H1 (cell line): Measurements from ENCODE around the gene PGAM1. TPM values are rescaled to one million over a fixed set of nuclear protein-coding genes. Genes with fewer than 3 reads are reported as not detected.

Experiments used
- CTCF ChIA-PET: fragments of 300-600 bp; sonication (Branson Sonifier 250); formaldehyde crosslinking; loops from one replicate; lab custom pipeline; 2021; ENCODE audit not compliant: partially characterized antibody; lab: Charles Lee
- POLR2A ChIA-PET: fragments of 300-600 bp; sonication (Branson Sonifier 250); formaldehyde crosslinking; loops from one replicate; lab custom pipeline; 2021; ENCODE audit warnings: inconsistent platforms; ENCODE audit not compliant: partially characterized antibody; lab: Charles Lee
- DNase-seq, 2 experiments: peaks; one replicate each; pipeline versions ENCODE4 v3.0.0 to v3.0.0-alpha.2; 2010 to 2022; ENCODE audit warnings: low spot score in 2 of 2, low read depth in 1 of 2, mixed read lengths in 1 of 2
- FAIRE-seq: peaks from 2 replicates; lab custom pipeline; 2011; peaks lifted over from hg19 to GRCh38; lab: Jason Lieb, UNC
- H2AFZ ChIP-seq: 2 replicates; pipeline ENCODE4 v1.8.1; 2012; ENCODE audit warnings: low read length, inconsistent platforms
- H2AK5ac ChIP-seq: 2 replicates; pipeline ENCODE4 v1.6.1; 2013; ENCODE audit warnings: low read depth, low read length
- H2BK120ac ChIP-seq: replicated peaks from 2 replicates; pipeline ENCODE3; 2013; ENCODE audit warnings: low read depth, low read length, inconsistent platforms
- H2BK12ac ChIP-seq: 2 replicates; pipeline ENCODE4 v1.6.1; 2013; ENCODE audit warnings: low read depth, low read length
- H2BK15ac ChIP-seq: 2 replicates; pipeline ENCODE4 v1.6.1; 2013; ENCODE audit warnings: low read length
- H2BK20ac ChIP-seq: 2 replicates; pipeline ENCODE4 v1.6.1; 2013; ENCODE audit warnings: low read length
- H2BK5ac ChIP-seq: 2 replicates; pipeline ENCODE4 v1.6.1; 2013; ENCODE audit warnings: low read depth, low read length
- H3K14ac ChIP-seq: 2 replicates; pipeline ENCODE4 v1.6.1; 2013; ENCODE audit warnings: inconsistent platforms; ENCODE audit not compliant: insufficient read length
- H3K18ac ChIP-seq: 2 replicates; pipeline ENCODE4 v1.6.1; 2013; ENCODE audit warnings: low read length; ENCODE audit errors: extremely low read depth
- H3K23ac ChIP-seq: 2 replicates; pipeline ENCODE4 v1.6.1; 2013; ENCODE audit warnings: inconsistent platforms; ENCODE audit not compliant: insufficient read length
- H3K23me2 ChIP-seq: 2 replicates; pipeline ENCODE4 v1.6.1; 2013; ENCODE audit warnings: low read depth, low read length
- H3K27ac ChIP-seq: 2 replicates; pipeline ENCODE4 v1.6.1; 2011; ENCODE audit warnings: low read depth, low read length, inconsistent platforms
- H3K27me3 ChIP-seq, 4 experiments: replicated peaks in 1 of 4; 1 replicate in 1 of 4; 2 replicates in 3 of 4; pipeline versions ENCODE4 v1.6.1 to v1.8.1; 2011 to 2013; ENCODE audit warnings: low read length in 3 of 4, mild to moderate bottlenecking in 3 of 4, inconsistent platforms in 2 of 4, mixed read lengths in 2 of 4, moderate library complexity in 1 of 4; ENCODE audit not compliant: control insufficient read depth in 3 of 4, insufficient read depth in 3 of 4; ENCODE audit errors: extremely low read depth in 1 of 4
- H3K36me3 ChIP-seq, 4 experiments: 2 replicates each; pipeline versions ENCODE4 v1.6.1 to v1.8.1; 2011 to 2013; ENCODE audit warnings: mild to moderate bottlenecking in 4 of 4, low read length in 3 of 4, moderate library complexity in 2 of 4, control low read depth in 1 of 4, inconsistent platforms in 1 of 4; ENCODE audit not compliant: insufficient read depth in 4 of 4, control insufficient read depth in 2 of 4
- H3K4ac ChIP-seq: replicated peaks from 2 replicates; pipeline ENCODE3; 2013; ENCODE audit warnings: low read length, low read depth, mixed read lengths, inconsistent platforms; ENCODE audit not compliant: insufficient read length
- H3K4me1 ChIP-seq, 4 experiments: replicated peaks in 1 of 4; 1 replicate in 1 of 4; 2 replicates in 3 of 4; pipeline versions ENCODE4 v1.6.1 to v1.8.1; 2011 to 2013; ENCODE audit warnings: low read length in 3 of 4, inconsistent platforms in 2 of 4, mixed read lengths in 1 of 4; ENCODE audit not compliant: insufficient read depth in 4 of 4, control insufficient read depth in 3 of 4
- H3K4me2 ChIP-seq, 2 experiments: 2 replicates each; pipeline versions ENCODE4 v1.6.1 to v1.8.1; 2011 to 2013; ENCODE audit warnings: low read depth in 2 of 2, low read length in 2 of 2, control low read depth in 1 of 2, inconsistent platforms in 1 of 2, mild to moderate bottlenecking in 1 of 2; ENCODE audit not compliant: insufficient read depth in 1 of 2
- H3K4me3 ChIP-seq, 4 experiments: fragments of 200-600, 300-600 bp in 1 of 4; sonication (generic), shearing (Covaris generic), sonication (Bioruptor Twin) in 1 of 4; 2 replicates each; pipeline versions ENCODE4 v1.5.1 to v1.8.1; 2011 to 2016; ENCODE audit warnings: low read length in 4 of 4, low read depth in 3 of 4, control low read depth in 2 of 4, inconsistent platforms in 2 of 4, mild to moderate bottlenecking in 2 of 4, mixed read lengths in 1 of 4, moderate library complexity in 1 of 4; ENCODE audit not compliant: insufficient read depth in 2 of 4; ENCODE audit errors: extremely low read depth in 1 of 4
- H3K56ac ChIP-seq: replicated peaks from 2 replicates; pipeline ENCODE3; 2013; ENCODE audit warnings: low read depth, mild to moderate bottlenecking, mixed read lengths, low read length, inconsistent platforms; ENCODE audit not compliant: insufficient read length
- H3K79me1 ChIP-seq: 2 replicates; pipeline ENCODE4 v1.6.1; 2013; ENCODE audit warnings: low read depth, low read length, control low read depth
- H3K79me2 ChIP-seq, 2 experiments: 2 replicates each; pipeline versions ENCODE4 v1.6.1 to v1.8.1; 2012 to 2013; ENCODE audit warnings: low read length in 2 of 2, mild to moderate bottlenecking in 2 of 2, inconsistent platforms in 1 of 2; ENCODE audit not compliant: insufficient read depth in 2 of 2, control insufficient read depth in 1 of 2
- H3K9ac ChIP-seq, 4 experiments: replicated peaks in 1 of 4; 1 replicate in 1 of 4; 2 replicates in 3 of 4; pipeline versions ENCODE4 v1.6.1 to v1.8.1; 2011 to 2013; ENCODE audit warnings: low read depth in 3 of 4, low read length in 3 of 4, control low read depth in 2 of 4, mild to moderate bottlenecking in 2 of 4, moderate library complexity in 2 of 4, inconsistent platforms in 1 of 4; ENCODE audit errors: extremely low read depth in 1 of 4
- H3K9me3 ChIP-seq, 2 experiments: 2 replicates each; pipeline versions ENCODE4 v1.6.1 to v1.8.1; 2012 to 2013; ENCODE audit warnings: mild to moderate bottlenecking in 2 of 2, moderate library complexity in 2 of 2, control low read depth in 1 of 2, inconsistent platforms in 1 of 2, low read depth in 1 of 2, low read length in 1 of 2, mixed read lengths in 1 of 2; ENCODE audit not compliant: insufficient read depth in 2 of 2
- H4K20me1 ChIP-seq, 2 experiments: replicated peaks in 1 of 2; 2 replicates each; pipeline versions ENCODE3 to v1.8.1; 2011 to 2013; ENCODE audit warnings: inconsistent platforms in 2 of 2, low read length in 2 of 2, mild to moderate bottlenecking in 1 of 2; ENCODE audit not compliant: insufficient read depth in 2 of 2, control insufficient read depth in 1 of 2
- H4K5ac ChIP-seq: 2 replicates; pipeline ENCODE4 v1.6.1; 2013; ENCODE audit warnings: low read length, low read depth, mixed read lengths, inconsistent platforms; ENCODE audit not compliant: insufficient read length
- H4K8ac ChIP-seq: 2 replicates; pipeline ENCODE4 v1.8.0; 2013; ENCODE audit warnings: mild to moderate bottlenecking, moderate library complexity, low read length, inconsistent platforms; ENCODE audit not compliant: insufficient read depth; ENCODE audit errors: extremely low read depth
- H4K91ac ChIP-seq: replicated peaks from 2 replicates; pipeline ENCODE3; 2013; ENCODE audit warnings: low read length, mixed read lengths, inconsistent platforms; ENCODE audit not compliant: insufficient read length
- BCL11A ChIP-seq, 2 experiments: IDR thresholded peaks; one replicate each; pipeline ENCODE4 v1.6.1; 2011; ENCODE audit warnings: low read depth in 2 of 2, low read length in 2 of 2, mild to moderate bottlenecking in 2 of 2
- E2F6 ChIP-seq: IDR thresholded peaks from 2 replicates; pipeline ENCODE4 v1.6.1; 2012; ENCODE audit warnings: inconsistent platforms
- EP300 ChIP-seq, 2 experiments: IDR thresholded peaks; 1 replicate in 1 of 2; 2 replicates in 1 of 2; pipeline ENCODE4 v1.6.1; 2011 to 2012; ENCODE audit warnings: low read depth in 2 of 2, low read length in 2 of 2, mild to moderate bottlenecking in 2 of 2, borderline replicate concordance in 1 of 2, inconsistent platforms in 1 of 2, moderate library complexity in 1 of 2
- KDM4A ChIP-seq: IDR thresholded peaks from one replicate; pipeline ENCODE4 v1.7.1; 2012; ENCODE audit warnings: low read depth, mild to moderate bottlenecking, moderate library complexity, low read length, inconsistent platforms; ENCODE audit not compliant: severe bottlenecking
- KDM5A ChIP-seq: fragments of 200-600 bp; IDR thresholded peaks from 2 replicates; pipeline ENCODE4 v1.7.1; 2012; ENCODE audit warnings: mild to moderate bottlenecking, low read length, inconsistent platforms, mixed read lengths
- PHF8 ChIP-seq: fragments of 200-600 bp; sonication (generic); conservative IDR thresholded peaks from 2 replicates; pipeline ENCODE4 v1.7.1; 2012; ENCODE audit warnings: low read depth, mild to moderate bottlenecking, inconsistent platforms, low read length, moderate library complexity
- TAF7 ChIP-seq: optimal IDR thresholded peaks from 2 replicates; pipeline ENCODE3; 2011; ENCODE audit warnings: low read depth, mild to moderate bottlenecking, inconsistent platforms, low read length, moderate library complexity, borderline replicate concordance
- polyA plus RNA-seq, 7 experiments: library from polyadenylated mRNA; depleted of rRNA in 3 of 7; stranded (reverse) in 5 of 7; unstranded in 2 of 7; fragments of >200 nt in 5 of 7; fragments of 200-250 nt in 2 of 7; gene quantifications; 1 replicate in 5 of 7; 2 replicates in 1 of 7; 4 replicates in 1 of 7; pipeline versions ENCODE4 v1.2.1 to v1.2.3, GENCODE V29; 2011 to 2013; ENCODE audit warnings: missing spikeins in 2 of 7, mixed read lengths in 2 of 7
- total RNA-seq: library from RNA; stranded (reverse); fragmentation: NEBNext Ultra II Directional; extraction: Animal tissue kit (Norgen Biotek cat#: 25700); gene quantifications from 2 replicates; pipeline ENCODE4 v1.2.1, GENCODE V29; 2021

Gene PGAM1
- total and polyA plus RNA-seq, 2 of the 8 experiments (the other 6 are each of a cell fraction or from before 2014, with no cell fraction given), result 791 to 799 TPM

DNA sequence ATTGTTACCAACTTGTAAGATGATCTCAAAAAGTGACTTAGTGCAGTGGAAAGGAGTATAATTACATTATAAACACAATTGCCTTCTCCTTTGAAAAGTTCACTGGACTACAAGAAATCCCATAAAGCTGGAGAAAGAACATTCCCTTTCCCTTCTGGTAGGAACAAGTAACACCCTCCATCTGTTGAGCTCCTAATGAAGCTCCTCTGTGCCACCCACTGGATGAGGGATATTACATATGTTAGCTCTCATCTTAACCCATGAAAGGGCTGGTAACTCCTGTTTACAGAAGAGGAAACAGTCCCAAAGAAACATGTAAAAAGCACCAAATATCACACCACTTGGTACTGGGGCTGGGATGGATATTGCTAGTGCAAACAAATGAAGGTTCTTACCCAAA lies 8.1 kb downstream of the PGAM1 start:
- Histone ChIP-seq H2BK120ac (no peak overlapping the region), H4K91ac (no peak overlapping the region), H3K4me1 (no peaks in the 10 kb centered on the region), H3K27ac (no peak overlapping the region), H3K4ac (no peak overlapping the region), H4K8ac (no peak overlapping the region), H3K23me2 (no peaks in the 10 kb centered on the region), H4K5ac (no peak overlapping the region), H3K36me3 (peaks cover 23 to 75% (median 57%) of the 10 kb centered on the region in 4 experiments), H3K9me3 (no peaks in the 10 kb centered on the region), H3K4me3 (no peak overlapping the region), H3K23ac (no peak overlapping the region), H2BK5ac (no peak overlapping the region), H4K20me1 (peaks cover 4 to 9% of the 10 kb centered on the region in 2 experiments), H2BK20ac (no peak overlapping the region), H3K9ac (no peak overlapping the region), H2BK12ac (no peak overlapping the region), H3K18ac (no peak overlapping the region), H2AK5ac (no peak overlapping the region), H2BK15ac (no peak overlapping the region), H3K56ac (no peak overlapping the region), H3K79me2 (peaks cover 0 to 11% of the 10 kb centered on the region in 2 experiments; a peak in 2 of 4 replicates), H3K79me1 (no peaks in the 10 kb centered on the region), H3K4me2 (no peak overlapping the region), H3K14ac (no peak overlapping the region), H2AFZ (no peak overlapping the region), H3K27me3 (no peaks in the 10 kb centered on the region)
- CTCF ChIA-PET, result interaction anchor here (0.8 to 2.3 kb wide), 8 partner anchors 10 to 33 kb away, joined by 3 to 13 read pairs (median 4); partner anchors contain the start of gene RRP12
- POLR2A ChIA-PET, result interaction anchor here (0.5 to 10.5 kb wide), 29 partner anchors 9 to 281 kb away, joined by 3 to 185 read pairs (median 4); partner anchors contain the start of genes AVPI1, EXOSC1, RRP12 and UBTD1
- TF ChIP-seq PHF8, result no peak
- no peak for TF ChIP-seq KDM5A
- no peak for TF ChIP-seq EP300 (IDR thresholded peaks at IDR 0.05; ENCODE audit: borderline replicate concordance in 1 of 2, low read depth in 2 of 2, low read length in 2 of 2)
- no peak for TF ChIP-seq E2F6
- no peak for TF ChIP-seq KDM4A
- no peak for TF ChIP-seq TAF7
- no peak for TF ChIP-seq BCL11A (IDR thresholded peaks at IDR 0.05; ENCODE audit: low read depth in 2 of 2, low read length in 2 of 2)
- DNase-seq, result no peak
- no peak for FAIRE-seq
